SK-N-MC (cell line): ENCODE results near the gene HIBADH.
"Not testable (repeated sequence)": the region's sequence is repeated elsewhere in the genome, so short reads cannot be mapped to it uniquely, and the experiment has no call there.

ENCODE experiments used
- DNase-seq: peaks from one replicate; pipeline ENCODE4 v3.0.0-alpha.2; 2011; ENCODE audit warnings: low read depth, low spot score
- H3K27ac ChIP-seq: fragments of 200-600 bp; sonication (generic); 2 replicates; pipeline ENCODE4 v1.5.1; 2016; ENCODE audit warnings: mixed run types
- H3K36me3 ChIP-seq: fragments of 200-600 bp; sonication (generic); 2 replicates; pipeline ENCODE4 v1.6.1; 2017; ENCODE audit warnings: antibody characterized with exemption, low read length, mixed read lengths; ENCODE audit not compliant: insufficient read depth
- H3K4me3 ChIP-seq: fragments of 200-600 bp; sonication (generic); 2 replicates; pipeline ENCODE4 v1.5.1; 2016
- H3K9ac ChIP-seq: fragments of 200-600 bp; sonication (generic); 2 replicates; pipeline ENCODE4 v1.8.0; 2017; ENCODE audit warnings: mixed run types, mixed read lengths; ENCODE audit not compliant: insufficient read length
- H3K9me3 ChIP-seq: fragments of 200-600 bp; sonication (generic); 2 replicates; pipeline ENCODE4 v1.6.1; 2017; ENCODE audit warnings: low read depth, mild to moderate bottlenecking, antibody characterized with exemption, low read length, moderate library complexity, mixed read lengths
- EZH2 ChIP-seq: fragments of 200-600 bp; sonication (generic); IDR thresholded peaks from one replicate; pipeline ENCODE4 v1.6.1; 2017; ENCODE audit warnings: antibody characterized with exemption
- FOXP2 ChIP-seq: optimal IDR thresholded peaks from 2 replicates; pipeline ENCODE3; 2011; ENCODE audit warnings: mild to moderate bottlenecking, moderate library complexity; ENCODE audit not compliant: insufficient read depth; ENCODE audit errors: extremely low read length, control extremely low read depth
- POLR2AphosphoS5 ChIP-seq: IDR thresholded peaks from 2 replicates; pipeline ENCODE4 v1.6.1; 2012; ENCODE audit warnings: mild to moderate bottlenecking, low read depth, low read length, borderline replicate concordance

HIBADH gene

GRCh38 chr7:27651702-27652101, 11.0 kb downstream of the HIBADH start:
- Histone ChIP-seq H3K4me3 (no peak overlapping the region), H3K9ac (no peak overlapping the region), H3K9me3 (no peaks in the 10 kb centered on the region), H3K36me3 (0 out of 2 replicates have a peak, but pooled peaks cover 2% of the 10 kb centered on the region), H3K27ac (no peak overlapping the region)
- no peak for TF ChIP-seq FOXP2
- no peak for TF ChIP-seq POLR2AphosphoS5
- no peak for TF ChIP-seq EZH2
- no peak for DNase-seq

- Histone ChIP-seq H3K9me3 (no peaks in the 10 kb centered on the region), H3K9ac (no peak overlapping the region), H3K4me3 (no peak overlapping the region), H3K36me3 (0 out of 2 replicates have a peak, but pooled peaks cover 2% of the 10 kb centered on the region), H3K27ac (no peak overlapping the region)
- no peak for DNase-seq
- TF ChIP-seq POLR2AphosphoS5 (no peak), EZH2 (no peak), FOXP2 (no peak)
These were observed 12.4 kb downstream of the HIBADH start for GRCh38 chr7:27650283-27650682.

GRCh38 chr7:27647489-27647888, 15.2 kb downstream of the HIBADH start:
- TF ChIP-seq POLR2AphosphoS5 (no peak), FOXP2 (no peak), EZH2 (no peak)
- H3K27ac ChIP-seq = no peak overlapping the region
- H3K36me3 ChIP-seq = 0 out of 2 replicates have a peak, but pooled peaks cover 2% of the 10 kb centered on the region
- DNase-seq = no peak
- no peak overlapping the region for H3K9ac ChIP-seq
- H3K9me3 ChIP-seq = no peaks in the 10 kb centered on the region
- H3K4me3 ChIP-seq = no peak overlapping the region

- H3K27ac ChIP-seq = no peak overlapping the region
- DNase-seq = no peak
- 0 out of 2 replicates have a peak, but pooled peaks cover 2% of the 10 kb centered on the region for H3K36me3 ChIP-seq
These were observed 15.6 kb downstream of the HIBADH start for GRCh38 chr7:27647046-27647445.

GRCh38 chr7:27642271-27642670, 20.4 kb downstream of the HIBADH start:
- Histone ChIP-seq H3K27ac (no peak overlapping the region), H3K9me3 (no peaks in the 10 kb centered on the region), H3K36me3 (no peaks in the 10 kb centered on the region), H3K9ac (no peak overlapping the region), H3K4me3 (no peak overlapping the region)
- DNase-seq = no peak
- TF ChIP-seq FOXP2 (no peak), EZH2 (no peak), POLR2AphosphoS5 (no peak)

More at GRCh38 chr7:27647046-27647445, 15.6 kb downstream of the HIBADH start:
- Histone ChIP-seq H3K4me3 (no peak overlapping the region), H3K9me3 (no peaks in the 10 kb centered on the region), H3K9ac (no peak overlapping the region)
- TF ChIP-seq EZH2 = no peak
- TF ChIP-seq FOXP2 = no peak
- no peak for TF ChIP-seq POLR2AphosphoS5

GRCh38 chr7:27641581-27642230, 21.0 kb downstream of the HIBADH start:
- Histone ChIP-seq H3K9ac (no peak overlapping the region), H3K27ac (no peak overlapping the region), H3K9me3 (no peaks in the 10 kb centered on the region), H3K4me3 (no peak overlapping the region), H3K36me3 (no peaks in the 10 kb centered on the region)
- no peak for DNase-seq
- TF ChIP-seq EZH2 = no peak
- TF ChIP-seq POLR2AphosphoS5 = no peak
- TF ChIP-seq FOXP2 = no peak

- H3K9ac ChIP-seq = no peak overlapping the region
- TF ChIP-seq POLR2AphosphoS5 = no peak
- TF ChIP-seq FOXP2 = no peak
- no peak for TF ChIP-seq EZH2
- H3K4me3 ChIP-seq = no peak overlapping the region
These were observed 21.7 kb downstream of the HIBADH start for GRCh38 chr7:27640884-27641574.

GRCh38 chr7:27639851-27640250, 22.8 kb downstream of the HIBADH start:
- TF ChIP-seq POLR2AphosphoS5 = no peak
- H3K4me3 ChIP-seq = no peak overlapping the region
- DNase-seq = no peak
- no peak overlapping the region for H3K27ac ChIP-seq
- no peak overlapping the region for H3K9ac ChIP-seq
- H3K9me3 ChIP-seq = no peaks in the 10 kb centered on the region
- H3K36me3 ChIP-seq = no peaks in the 10 kb centered on the region

More at GRCh38 chr7:27640884-27641574, 21.7 kb downstream of the HIBADH start:
- Histone ChIP-seq H3K9me3 (no peaks in the 10 kb centered on the region), H3K27ac (no peak overlapping the region), H3K36me3 (no peaks in the 10 kb centered on the region)
- no peak for DNase-seq

GRCh38 chr7:27639048-27639447, 23.6 kb downstream of the HIBADH start:
- DNase-seq, H3K9me3 ChIP-seq, H3K9ac ChIP-seq, H3K4me3 ChIP-seq, H3K27ac ChIP-seq, H3K36me3 ChIP-seq: not testable (repeated sequence)
